CMK (cell line): ENCODE measurements around the gene EEIG2.

ENCODE experiments used
- DNase-seq: peaks from one replicate; pipeline ENCODE4 v3.0.0-alpha.2; 2010; ENCODE audit warnings: low read depth

EEIG2 gene

GRCh38 chr1:108584428-108584856 lies 24.5 kb downstream of the EEIG2 start:
- no peak for DNase-seq

DNA sequence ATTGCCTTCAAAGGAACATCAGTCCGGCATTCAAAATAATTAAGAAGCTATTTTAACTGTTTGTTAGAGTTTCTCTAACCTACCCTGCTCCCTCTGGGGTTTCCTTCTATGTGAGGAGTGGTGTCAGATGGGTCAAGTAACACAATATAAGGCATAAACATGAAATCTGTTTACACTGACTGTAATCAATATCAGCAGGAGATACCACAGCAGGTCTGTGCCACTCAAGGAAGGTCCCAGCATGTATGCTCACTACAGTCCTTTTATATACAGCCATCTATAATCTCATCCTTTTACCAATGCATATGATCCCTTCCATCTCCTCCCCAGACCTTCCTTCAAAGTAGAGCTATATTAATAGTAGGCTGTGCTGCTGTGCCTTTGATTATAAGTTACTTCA lies 25.4 kb downstream of the EEIG2 start:
- no peak for DNase-seq

GRCh38 chr1:108590441-108590840 lies 30.5 kb downstream of the EEIG2 start:
- no peak for DNase-seq

GRCh38 chr1:108590957-108591356 lies 31.1 kb downstream of the EEIG2 start:
- no peak for DNase-seq

DNA sequence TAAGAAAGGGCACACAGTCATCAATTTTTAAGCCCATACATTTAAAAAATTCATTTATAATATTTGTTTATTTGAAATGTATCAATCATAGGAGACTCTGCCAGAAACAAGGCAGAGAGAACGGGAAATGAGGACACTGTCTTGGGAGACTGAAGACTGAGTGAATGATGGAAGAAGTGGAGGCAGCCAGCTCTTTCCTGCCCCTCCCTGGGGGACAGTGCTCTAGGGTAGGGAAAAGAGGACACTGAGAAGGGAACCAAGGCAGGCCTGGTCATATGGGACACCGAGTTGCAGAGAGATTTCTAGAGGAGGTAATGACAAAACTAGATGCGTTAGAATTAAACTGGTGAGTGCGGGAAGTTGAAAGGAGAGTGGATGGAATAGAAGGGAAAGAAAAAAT lies 31.6 kb downstream of the EEIG2 start:
- DNase-seq = no peak

GRCh38 chr1:108592030-108592759 lies 32.3 kb downstream of the EEIG2 start:
- DNase-seq = no peak

DNA sequence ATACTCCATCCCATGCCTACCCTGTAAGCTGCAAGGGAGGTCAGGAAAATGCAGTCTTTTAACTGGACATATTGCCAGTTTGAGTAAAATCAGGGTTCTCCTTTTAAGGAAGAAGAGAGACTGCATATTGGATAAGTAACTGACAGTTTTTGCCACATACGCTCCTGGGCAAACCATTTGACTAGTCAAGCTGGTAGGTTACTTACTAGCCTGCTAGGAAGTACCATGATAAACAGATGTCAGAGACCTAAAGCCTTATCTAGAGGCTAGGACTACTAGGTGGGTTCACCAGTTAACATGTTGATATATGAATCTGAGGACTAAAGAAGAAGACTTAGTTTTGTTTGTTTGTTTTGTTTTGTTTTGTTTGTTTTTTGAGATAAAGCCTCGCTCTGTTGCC lies 33.5 kb downstream of the EEIG2 start:
- no peak for DNase-seq

DNA sequence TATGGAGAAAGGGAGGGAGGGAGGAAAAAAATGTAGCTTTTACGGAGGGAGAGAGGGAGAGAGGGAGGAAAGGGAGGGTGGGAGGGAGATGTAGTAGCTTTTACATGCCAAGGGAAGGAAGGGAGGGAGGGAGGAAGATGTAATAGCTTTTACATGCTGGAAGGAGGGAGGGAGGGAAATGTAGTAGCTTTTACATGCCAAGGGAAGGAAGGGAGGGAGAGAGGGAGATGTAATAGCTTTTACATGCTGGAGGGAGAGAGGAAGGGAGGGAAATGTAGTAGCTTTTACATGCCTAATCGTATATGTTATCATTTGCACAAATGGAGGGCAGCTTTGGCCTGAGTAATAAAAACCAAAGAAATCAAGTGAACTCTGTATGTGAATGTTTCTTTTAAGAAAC lies 35.6 kb downstream of the EEIG2 start:
- DNase-seq = no peak

- no peak for DNase-seq
Observed at GRCh38 chr1:108597041-108597440, 37.1 kb downstream of the EEIG2 start.

GRCh38 chr1:108598340-108598739 lies 38.4 kb downstream of the EEIG2 start:
- DNase-seq = no peak

GRCh38 chr1:108600504-108600903 lies 40.6 kb downstream of the EEIG2 start:
- no peak for DNase-seq

DNA sequence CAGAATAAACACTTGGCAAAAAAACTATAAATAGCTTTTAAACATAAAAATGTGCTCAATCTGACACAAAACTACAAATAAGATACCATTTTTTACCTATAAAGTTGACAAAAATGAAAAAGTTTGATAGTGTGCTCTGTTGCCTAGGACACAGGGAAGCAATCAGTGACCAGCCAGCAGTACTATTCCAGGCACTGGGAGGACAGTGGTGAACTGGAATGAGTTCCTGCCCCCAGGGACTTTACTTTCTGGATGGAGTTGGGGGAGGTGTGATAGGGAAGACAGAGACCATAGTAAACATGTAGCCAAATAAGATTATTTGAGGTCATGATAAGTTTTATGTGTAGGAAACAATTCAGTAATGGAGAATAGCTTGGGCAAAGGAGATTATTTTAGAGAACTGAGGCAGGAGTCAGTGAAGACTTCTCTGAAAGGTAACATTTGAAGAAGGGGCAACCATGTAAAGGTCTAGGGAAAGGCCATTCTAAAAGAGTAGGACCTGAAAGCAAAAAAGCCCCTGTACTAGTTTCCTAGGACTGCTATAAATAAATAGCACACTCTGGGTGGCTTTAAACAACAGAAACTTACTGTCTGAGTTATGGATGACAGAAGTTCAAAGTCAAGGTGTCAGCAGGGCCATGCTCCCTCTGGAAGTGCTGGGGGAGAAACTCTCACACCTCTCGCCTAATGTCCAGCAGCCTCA lies 42.0 kb downstream of the EEIG2 start:
- DNase-seq = no peak

DNA sequence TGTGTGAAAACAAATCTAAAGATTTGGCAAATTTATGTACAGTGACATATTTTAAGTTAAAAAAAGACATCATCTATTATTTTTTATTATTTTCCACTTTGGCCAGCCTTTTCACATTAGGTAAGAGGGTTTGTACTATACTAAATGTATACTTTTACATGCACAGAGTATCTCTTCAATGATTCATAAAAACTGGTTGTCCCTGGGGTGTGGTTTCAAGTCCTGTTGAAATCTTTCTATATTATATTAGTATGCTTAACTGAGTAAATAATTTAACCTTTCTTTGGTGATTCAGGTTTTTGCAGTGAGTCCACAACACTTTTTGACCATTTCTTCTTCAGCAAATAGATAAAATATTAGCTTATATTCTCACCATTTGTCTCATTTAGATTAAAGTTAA lies 45.7 kb downstream of the EEIG2 start:
- DNase-seq = no peak

DNA sequence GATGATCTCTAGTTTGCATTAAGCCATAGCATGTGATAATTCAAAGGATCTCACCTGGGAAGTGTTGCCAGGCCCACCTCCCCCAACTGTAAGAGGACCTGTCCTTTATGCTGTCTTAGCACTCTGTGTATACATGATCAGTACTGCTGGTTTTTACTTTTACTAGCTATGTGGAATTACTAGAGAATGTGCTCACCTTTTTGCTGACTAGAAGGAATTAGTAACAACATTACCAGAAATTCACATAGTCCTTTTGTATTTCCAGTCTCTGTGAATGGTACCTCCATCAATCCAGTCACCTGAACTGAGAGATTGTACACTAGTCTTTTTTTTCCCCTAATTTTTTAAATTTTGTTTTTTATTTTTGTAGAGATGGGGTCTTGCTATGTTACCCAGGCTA lies 46.6 kb downstream of the EEIG2 start:
- no peak for DNase-seq

DNA sequence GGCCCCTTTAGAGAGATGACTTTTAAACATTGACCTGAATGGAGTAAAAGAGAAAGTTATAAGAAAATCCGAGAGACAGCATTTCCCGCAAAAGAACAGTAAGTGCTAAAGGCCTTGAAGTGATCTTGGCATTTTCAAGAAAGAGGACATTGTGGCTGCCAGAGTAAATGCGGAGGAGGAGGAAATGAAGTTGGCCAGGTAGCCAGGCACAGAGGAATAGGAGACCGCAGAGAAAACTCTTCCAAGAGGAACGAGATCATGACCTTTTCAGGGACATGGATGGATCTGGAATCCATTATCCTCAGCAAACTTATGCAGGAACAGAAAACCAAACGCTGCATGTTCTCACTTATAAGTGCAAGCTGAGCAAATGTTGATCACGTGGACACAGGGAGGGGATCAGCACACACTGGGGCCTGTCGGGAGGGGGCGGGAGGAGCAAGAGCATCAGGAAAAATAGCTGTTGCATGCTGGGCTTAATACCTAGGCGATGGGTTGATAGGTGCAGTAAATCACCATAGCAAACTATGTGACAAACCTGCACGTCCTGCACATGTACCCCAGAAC lies 49.7 kb downstream of the EEIG2 start:
- DNase-seq = no peak
